Stimulated activated CD8-positive, alpha-beta memory T cell treated with anti-CD3 and anti-CD28 coated beads, Interleukin-15, amount 100 ng/mL, for 4 hours (primary cell): ENCODE results near the gene AXL.
"Not testable (repeated sequence)": the region's sequence is repeated elsewhere in the genome, so short reads cannot be mapped to it uniquely, and the experiment has no call there.

Experiments
- DNase-seq, 2 donors: peaks; one replicate each; pipeline ENCODE4 v3.0.0-alpha.2; 2020; ENCODE audit warnings: low read depth in 2 of 2

The AXL gene

DNA sequence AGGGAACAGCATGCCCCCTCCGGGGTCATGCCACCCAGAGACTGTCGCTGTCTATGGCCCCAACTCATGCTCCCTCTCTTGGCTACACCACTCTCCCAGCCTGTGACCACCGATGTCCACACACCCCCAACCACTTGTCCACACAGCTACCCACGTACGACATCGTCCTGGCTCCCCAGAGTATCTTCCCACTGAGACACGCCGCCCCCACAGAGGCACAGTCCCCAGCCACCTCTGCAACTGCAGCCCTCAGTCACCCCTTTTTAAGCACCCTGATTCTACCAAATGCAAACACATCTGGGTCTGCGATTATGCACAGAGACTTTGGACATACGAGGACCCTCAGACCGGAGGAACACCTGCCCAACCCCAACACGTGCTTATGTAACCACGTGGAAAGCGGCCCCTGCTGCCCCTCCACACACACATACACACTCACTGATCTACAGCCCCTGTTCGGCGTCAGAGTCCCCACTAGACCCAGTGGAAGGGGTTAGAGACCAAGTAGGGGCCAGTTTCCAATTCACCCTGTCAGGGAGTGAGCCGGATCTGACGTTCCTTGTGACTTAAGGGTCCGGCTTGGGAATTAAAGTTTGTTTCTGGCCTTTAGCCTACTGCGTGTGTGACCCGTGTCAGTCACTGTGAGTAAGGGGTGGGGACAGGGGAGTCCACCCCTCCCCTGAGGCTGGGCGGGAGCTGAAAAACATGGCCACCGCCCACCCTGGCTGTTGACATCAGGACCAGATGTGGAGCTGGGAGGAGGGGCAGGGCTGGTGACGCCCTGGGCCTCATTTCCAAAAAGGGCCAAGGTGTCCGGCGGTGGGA is 11.9 kb upstream of the AXL start:
- no peak for DNase-seq

DNA sequence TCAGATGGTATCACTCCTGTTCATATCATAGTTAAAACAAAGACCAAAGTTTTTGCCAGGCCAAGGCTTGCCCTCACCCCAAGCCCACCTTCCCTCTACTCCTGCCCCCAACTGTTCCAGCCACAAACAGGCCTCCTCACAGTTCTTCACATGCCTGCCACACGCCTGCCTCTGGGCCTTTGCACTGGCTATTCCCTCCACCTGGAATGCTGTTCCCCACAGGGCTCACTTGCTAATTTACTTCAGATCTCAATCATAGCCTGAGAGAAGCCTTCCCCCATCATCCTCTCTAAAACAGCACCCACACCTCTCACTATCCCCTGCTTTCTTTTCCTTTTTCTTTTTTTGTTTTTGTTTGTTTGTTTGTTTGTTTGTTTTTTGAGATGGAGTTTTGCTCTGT is 4.9 kb upstream of the AXL start:
- DNase-seq: no peak

DNA sequence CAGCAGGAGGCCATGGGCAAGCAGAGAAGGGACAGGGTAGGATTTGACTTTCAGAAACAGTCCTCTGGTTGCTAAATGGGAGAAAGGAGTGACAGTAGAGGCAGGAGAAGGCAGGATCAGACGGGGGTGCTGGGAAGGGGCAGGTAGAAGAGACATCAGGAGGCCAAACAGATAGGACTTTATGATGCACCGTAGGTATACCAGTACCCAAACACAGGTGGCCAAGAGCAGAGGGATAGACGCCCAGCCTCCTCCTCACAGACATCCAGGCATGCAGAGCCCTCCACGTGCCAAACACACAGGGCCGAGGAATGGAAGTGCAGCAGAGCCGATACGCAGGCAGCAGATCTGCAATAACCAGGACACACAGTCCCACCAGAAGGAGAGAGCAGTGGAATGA is 1.3 kb upstream of the AXL start:
- DNase-seq: no peak

DNA sequence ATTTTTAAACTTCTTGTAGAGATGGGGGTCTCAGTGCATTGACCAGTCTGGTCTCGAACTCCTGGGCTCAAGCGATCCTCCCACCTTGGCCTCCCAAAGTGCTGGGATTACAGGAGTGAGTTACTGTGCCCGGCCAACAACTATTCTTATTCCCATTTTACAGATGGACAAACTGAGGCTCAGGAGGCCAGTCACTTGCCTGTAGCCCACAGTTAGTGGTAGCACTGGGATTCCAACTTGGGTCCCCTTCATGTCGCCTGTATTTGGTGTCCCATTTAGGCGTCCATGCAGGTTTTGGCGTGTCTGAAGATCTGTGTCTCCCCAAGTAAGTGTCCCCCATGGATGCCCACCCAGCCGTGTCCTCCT is 791 bp upstream of the AXL start:
- no peak for DNase-seq

DNA sequence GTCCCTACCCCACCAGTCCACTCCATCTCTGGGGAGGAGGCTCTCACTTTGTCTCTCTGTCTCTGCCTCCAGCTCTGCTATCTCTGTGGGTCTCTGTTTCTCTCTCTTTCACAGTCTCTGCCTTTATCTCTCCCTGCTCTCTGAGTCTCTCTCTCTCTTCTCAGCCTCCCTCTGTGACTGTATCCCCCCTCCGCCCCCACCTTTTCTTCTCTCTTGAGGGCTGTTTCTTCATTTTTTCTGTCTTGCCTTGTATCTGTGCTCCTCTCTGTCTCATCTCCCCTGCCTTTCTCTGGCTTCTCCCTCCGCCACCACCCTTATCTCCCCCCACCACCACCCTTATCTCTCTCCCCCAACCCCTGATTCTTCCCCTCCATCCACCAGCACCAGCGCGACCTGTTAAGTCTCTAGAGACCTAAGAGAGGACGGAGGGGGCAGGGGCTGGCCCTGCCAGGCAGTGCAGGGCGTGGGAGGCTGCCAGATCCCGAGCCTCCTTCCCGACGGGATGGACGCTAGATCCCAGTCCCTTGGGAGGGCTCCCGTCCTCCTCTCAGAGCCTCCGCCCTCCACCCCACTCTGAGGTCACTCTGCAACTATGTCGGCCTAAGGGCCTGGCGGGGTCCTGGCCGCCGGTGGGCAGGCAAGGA is 1.0 kb downstream of the AXL start:
- no peak for DNase-seq

DNA sequence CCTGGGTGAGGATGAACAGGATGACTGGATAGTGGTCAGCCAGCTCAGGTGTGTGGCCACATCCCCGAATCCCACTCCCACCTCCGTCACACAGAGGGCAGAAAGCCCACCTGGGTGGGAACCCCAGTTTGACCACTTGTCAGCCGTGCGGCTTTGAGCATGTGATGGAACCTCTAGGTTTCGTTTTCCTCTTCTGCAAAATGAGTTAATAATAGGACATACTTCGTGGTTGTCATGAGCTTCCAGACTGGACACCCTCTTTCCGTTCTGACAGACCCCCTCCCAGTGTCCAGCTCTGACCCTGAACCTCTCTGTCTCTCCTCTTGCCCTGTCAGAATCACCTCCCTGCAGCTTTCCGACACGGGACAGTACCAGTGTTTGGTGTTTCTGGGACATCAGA is 1.8 kb downstream of the AXL start:
- no peak for DNase-seq

DNA sequence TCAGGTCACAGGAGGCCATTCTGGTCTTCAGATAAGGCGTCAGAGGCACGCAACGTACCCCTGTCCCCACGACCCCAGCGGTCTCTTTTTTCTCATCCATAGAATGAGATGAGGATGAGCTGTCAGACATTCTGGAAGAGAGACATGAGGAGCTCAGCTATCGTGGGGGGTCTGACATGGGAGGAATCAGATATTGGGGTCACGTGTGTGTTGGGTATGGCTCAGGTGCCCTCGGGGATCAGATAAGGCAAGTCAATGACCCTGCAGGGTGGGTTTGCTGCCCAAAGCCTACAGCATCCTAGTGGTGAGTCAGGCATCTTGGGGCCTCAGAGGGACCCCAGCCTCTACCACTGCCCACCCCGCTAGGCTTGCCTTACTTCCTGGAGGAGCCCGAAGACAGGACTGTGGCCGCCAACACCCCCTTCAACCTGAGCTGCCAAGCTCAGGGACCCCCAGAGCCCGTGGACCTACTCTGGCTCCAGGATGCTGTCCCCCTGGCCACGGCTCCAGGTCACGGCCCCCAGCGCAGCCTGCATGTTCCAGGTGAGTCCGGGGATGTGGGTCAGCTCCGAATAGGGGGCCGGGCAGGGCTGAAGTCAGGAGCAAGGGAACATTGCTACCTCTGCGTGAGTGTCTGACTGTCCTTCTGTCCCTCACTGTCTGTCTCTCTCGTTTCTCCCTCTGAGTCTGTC is 2.6 kb downstream of the AXL start:
- DNase-seq: no peak

DNA sequence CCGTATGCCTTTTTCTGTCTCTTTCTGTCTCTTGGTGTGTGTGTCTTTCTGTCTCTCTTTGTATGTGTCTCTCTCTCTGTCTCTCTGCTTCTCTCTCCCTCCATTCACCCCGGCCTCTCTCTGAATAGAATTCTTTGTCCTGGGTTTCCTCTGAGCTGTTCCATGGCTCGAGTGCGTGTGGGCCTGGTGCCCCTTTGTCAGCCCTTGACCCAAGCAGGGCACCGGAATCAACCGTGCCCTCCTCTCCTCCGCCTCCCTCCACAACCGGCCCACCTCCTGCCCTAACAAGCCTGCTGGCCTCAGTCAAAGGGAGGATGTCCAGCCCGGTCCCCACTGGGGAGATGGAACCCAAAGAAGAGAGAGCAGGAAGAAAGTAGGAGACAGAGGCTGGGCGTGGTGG is 3.2 kb downstream of the AXL start:
- DNase-seq: no peak

DNA sequence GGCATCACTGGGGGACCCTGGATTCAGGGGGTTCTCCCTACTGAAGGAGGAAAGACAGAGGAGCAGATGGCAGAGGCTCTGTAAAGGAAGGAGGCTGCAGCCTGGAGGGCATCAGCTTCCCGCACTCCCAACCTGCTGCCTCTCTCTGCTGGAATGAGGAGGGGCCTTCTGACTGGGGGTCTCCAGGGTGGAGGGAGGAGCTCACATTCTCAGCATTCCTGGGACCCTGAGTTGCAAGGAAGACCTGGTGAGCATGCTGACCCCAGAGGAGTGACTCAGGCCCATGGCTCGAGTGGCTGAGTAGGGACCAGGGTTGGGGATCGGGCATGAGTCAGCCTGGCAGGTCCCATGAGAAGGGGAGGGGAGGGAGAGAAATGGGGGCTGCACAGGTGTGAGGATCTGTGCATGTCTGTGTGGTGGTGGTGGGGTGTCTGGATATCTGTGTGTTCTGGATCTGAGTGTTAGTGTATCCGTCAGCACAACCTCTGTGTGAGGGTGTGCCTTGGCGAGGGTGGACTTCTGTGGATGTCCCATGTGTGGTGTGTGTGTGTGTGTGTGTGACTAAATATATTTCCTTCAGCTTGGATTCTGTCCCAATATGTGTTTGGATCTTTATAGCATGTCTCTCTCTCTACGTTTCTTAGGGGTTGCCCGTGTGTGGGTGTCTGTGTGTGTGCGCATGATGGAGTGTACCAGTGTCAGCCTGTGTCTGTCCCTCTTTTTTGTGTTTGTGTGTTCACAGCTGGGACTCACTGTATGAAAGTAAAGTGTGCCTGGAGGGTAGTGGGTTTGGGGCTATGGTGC is 4.6 kb downstream of the AXL start:
- DNase-seq: no peak

DNA sequence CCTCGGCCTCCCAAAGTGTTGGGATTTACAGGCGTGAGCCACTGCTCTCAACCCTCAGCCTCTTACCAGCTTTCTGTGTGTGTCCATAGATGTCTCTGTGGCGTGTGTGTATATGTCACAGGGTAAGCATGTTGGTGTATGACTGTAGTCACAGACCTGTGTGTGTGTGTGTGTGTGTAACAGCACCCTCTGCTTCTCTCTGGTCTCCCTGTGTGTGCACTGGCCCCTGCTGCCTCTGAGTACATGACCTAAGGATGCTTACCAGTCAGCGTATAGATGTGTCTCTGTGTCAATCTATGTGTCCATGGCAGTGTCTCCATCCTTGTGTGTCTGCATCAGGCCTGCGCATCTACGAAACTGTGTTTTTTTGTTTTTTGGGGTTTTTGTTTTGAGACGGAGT is 5.6 kb downstream of the AXL start:
- DNase-seq: no peak

DNA sequence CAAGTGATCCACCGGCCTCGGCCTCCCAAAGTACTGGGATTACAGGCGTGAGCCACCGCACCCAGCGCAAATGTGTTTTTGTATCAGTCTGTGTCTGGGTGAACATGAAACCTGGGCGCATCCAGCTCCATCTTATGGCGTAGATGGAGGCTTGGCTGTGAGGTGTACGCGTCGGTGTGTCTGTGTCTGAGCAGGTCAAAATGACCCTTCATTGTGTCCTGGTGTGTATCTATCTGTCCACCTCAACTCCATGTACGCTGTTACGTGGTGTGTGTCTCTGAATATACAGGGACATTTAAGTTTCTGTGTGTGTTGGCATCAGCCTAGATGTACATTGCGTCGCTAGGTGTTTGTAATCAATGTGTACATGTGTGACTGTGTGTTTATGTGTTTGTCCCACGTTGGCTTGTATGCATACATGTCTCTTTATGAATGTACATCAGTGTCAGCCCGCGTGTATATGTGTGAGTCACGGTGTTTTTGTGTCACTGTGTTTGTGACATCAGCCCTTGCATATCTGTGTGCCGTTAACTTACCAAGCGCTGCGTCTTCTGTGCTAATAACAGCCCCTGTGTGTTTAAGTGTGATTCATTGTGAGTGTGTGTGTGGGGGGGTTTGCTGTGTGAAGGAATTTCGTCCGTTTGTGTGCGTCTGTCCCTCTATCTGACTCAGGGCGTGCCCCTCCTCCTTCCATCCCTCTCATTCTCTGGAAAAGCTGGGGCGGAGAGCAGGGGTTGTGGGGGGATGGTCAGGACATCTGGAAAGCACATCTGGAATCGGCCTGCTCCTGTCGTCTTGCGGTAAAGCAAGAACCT is 6.4 kb downstream of the AXL start:
- peak; percentile 9 to 44 for DNase-seq

DNA sequence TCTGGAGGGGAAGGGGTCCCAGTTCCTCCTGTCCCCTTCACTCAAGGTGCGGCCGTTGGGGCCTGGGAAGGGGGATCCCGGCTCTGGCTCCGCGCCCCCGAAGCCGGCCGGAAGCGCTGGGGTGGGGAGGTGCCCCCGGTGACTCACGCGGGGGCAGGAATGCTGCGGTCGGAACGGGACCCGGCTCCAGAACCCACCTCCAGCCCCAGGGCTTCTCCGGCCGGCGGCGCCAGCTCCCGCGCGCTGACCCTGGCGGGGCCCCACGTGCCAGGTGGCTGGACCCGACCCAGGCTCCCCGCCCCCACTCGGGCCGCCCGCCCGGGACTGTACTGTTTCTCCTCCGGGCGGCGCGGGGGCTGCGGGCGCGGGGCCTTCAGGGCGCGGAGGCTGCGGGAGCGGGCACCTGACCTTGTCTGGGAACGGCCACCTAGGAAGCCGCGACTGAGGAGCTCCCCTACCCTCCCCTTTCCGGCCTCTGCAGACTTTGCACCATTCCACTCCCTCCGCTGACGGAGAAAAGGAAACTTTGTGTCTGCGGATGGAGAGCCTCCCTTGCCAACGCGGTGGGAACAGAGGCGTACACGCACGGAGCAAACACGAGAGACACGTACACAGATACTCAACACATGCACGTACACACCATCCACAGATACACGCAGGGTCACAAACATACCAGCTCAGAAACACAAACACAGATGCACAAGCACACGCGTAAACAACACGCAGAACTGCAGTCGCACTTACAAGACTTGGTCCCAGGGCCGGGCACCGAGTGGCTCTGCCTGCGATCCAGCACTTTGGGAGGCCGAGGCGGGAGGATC is 7.2 kb downstream of the AXL start:
- peak in 1 of 2 donors; percentile 20 for DNase-seq

DNA sequence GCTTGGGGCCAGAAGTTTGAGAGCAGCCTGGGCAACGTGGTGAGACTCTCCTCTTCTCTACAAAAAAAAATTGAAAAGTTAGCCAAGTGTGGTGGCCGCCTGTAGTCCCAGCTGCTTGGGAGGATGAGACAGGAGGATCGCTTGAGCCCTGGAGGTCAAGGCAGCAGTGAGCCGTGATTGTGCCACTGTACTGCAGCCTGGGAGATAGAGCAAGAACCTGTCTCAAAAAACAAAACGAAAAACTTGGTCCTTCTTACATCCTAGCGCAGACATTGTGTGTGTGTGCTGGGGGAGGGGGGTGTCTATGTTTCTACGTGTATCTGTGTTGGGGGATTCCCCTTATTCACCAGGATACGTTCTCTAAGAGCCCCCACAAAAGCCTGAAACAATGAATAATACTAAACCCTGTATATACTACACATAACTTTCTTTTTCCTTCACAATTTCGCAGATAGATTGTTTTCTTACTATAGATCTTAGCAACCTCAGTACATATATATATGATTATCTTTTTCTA is 7.9 kb downstream of the AXL start:
- DNase-seq: no peak

DNA sequence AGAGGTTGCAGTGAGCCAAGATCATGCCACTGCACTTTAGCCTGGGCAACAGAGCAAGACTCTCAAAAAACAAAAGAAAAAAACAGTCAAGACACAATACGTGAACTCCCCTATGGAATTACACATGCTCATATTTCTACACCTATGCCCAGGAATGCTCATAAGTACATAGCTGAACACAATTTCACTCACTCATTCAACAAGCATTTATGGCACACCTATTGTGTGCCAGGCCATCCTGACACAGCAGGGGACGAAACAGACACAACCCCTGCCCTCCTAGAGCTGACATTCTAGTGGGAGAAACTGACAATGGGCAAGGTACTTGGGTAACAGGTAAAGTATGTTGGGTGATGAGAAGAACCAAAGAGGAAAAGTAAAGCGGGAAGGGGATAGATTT is 9.5 kb downstream of the AXL start:
- no peak for DNase-seq

DNA sequence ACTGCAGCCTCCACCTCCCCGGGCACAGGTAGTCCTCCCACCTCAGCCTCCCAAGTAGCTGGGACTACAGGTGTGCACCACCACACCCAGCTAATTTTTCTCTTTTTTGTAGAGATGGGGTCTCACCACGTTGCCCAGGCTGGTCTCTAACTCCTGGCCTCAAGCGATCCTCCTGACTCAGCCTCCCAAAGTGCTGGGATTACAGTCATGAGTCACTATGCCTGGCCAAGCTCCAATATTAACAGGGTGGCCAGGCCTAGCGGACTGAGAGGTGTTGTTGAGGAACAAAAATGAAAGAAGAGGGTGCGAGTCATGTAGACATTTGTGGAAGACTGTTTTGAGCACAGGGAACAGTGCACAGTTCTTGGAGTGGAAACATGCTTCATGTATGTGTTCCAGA is 10.3 kb downstream of the AXL start:
- not testable (repeated sequence) for DNase-seq

DNA sequence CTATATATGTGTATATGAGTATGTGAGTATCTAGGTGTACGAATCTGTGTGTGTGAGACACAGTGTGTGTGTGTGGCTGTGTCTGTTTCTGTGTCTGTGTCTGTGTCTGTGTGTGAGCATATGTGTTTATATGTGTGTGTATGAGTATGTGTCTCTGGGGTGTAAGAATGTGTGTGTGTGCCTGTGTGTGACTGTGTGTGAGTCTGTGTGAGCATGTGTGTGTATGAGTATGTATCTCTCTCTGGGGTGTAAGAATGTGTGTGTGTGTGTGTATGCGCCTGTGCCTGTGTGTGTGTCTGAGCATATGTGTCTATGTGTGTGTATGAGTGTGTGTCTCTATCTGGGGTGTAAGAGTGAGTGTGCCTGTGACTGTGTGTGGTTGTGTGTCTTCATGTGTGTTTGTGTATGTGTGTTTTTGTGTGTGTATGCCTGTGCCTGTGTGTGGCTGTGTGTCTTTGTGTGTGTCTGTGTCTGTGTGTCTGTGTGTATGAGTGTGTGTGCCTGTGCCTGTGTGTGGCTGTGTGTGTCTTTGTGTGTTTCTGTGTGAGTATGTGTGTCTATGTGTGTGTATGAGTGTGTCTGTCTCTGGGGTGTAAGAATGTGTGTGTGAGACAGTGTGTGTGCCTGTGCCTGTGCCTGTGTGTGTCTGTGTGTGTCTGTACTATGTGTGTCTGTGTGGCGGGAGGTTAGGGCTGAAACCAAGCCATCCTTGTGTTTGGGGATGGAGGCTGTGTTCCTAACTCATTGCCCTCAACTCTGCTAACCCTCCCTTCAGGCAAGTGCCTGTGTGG is 11.2 kb downstream of the AXL start:
- DNase-seq: no peak

DNA sequence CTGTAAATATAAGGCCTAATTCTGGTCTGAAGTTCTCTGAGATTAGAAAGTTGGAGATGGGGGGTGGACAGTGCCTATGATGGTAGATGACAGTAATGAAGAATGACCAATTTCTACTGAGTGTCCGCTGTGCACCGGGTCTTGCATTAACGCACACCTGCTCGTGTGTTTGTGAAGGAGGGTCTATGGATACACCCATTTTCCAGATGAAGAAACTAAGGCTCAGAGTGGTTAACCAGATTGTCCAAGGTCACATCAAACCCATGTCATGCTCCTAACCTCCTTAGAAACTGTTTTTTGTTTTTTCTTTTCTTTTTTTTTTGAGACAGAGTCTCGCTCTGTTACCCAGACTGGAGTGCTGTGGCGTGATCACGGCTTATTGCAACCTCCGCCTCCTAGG is 13.7 kb downstream of the AXL start:
- DNase-seq: no peak

DNA sequence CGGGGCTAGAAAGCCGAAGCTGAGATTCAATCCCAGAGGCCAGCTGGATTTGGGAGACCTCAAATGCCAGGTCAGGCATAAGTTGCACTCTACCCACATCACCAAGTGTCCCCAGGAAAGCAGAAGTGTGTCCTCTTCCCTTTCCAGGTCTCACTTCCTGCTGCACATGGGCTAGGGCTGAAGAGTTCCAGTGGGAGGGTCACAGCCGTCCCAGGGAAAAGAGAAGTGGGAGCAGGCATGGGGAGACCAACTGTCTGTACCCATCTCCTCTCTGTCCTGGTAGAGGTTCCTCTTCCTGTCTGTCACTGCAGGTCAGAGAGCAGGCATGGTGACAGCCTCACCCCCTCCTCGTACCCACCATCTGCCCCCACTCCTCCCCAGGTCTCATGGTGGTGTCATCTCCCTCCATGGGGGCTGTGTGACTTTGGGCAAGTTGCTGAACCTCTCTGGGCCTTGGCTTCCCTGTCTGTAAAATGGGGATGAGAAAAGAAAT is 14.8 kb downstream of the AXL start:
- no peak for DNase-seq

DNA sequence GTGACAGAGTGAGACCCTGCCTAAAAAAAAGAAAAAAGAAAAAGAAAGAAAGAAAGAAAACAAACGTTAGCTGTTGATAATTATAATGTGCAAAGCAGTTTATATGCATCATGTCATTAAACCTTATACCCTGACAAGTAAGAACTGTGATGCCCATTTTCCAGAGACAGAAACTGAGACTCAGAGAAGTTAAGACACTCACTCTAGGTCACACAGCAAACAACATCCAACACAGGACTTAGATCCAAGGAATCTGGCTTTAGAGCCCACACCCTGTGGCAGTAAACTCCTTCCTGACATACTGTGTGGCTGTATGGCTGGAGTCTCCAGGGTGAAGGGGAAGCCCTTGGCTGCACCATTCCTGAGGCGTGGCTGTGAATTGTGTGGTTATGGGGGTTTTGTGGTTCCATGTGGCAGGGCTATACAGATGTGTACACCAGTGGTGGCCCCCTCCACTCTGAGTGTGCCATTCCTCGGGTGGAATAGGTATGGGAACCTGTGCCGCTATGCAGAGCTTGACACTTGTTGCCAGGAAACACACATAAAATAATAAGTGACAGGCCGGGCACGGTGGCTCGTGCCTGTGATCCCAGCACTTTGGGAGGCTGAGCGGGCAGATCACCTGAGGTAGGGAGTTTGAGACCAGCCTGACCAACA is 15.6 kb downstream of the AXL start:
- DNase-seq: no peak
